Liver (tissue), 9 donors: Measurements from ENCODE around the gene MYH14. TPM values are rescaled to one million over a fixed set of nuclear protein-coding genes. Genes with fewer than 3 reads are reported as not detected.

Source experiments
- DNase-seq: peaks from one replicate; pipeline ENCODE4 v3.0.0-alpha.2; 2017; ENCODE audit warnings: low spot score
- H3K27ac ChIP-seq, 2 donors: one replicate each; pipeline ENCODE4 v1.7.0; 2013; ENCODE audit warnings: inconsistent platforms in 2 of 2, low read length in 2 of 2, control low read depth in 1 of 2, low read depth in 1 of 2, mild to moderate bottlenecking in 1 of 2
- H3K27me3 ChIP-seq, 4 donors: one replicate each; pipeline versions ENCODE4 v1.6.1 to v1.7.0; 2013; ENCODE audit warnings: low read length in 3 of 4, inconsistent platforms in 1 of 4, mild to moderate bottlenecking in 1 of 4, moderate library complexity in 1 of 4; ENCODE audit not compliant: control insufficient read depth in 4 of 4, insufficient read depth in 4 of 4
- H3K36me3 ChIP-seq, 4 donors: one replicate each; pipeline versions ENCODE4 v1.6.1 to v1.7.0; 2013; ENCODE audit warnings: low read length in 3 of 4, mild to moderate bottlenecking in 3 of 4, low read depth in 1 of 4, moderate library complexity in 1 of 4; ENCODE audit not compliant: control insufficient read depth in 4 of 4, insufficient read depth in 3 of 4
- H3K4me1 ChIP-seq, 4 donors: one replicate each; pipeline versions ENCODE4 v1.6.1 to v1.7.0; 2013; ENCODE audit warnings: low read length in 3 of 4, mild to moderate bottlenecking in 3 of 4, moderate library complexity in 1 of 4; ENCODE audit not compliant: control insufficient read depth in 4 of 4, insufficient read depth in 4 of 4
- H3K4me3 ChIP-seq, 3 donors: one replicate each; pipeline versions ENCODE4 v1.6.1 to v1.7.0; 2013; ENCODE audit warnings: low read length in 3 of 3, control low read depth in 1 of 3, low read depth in 1 of 3, mild to moderate bottlenecking in 1 of 3
- H3K9ac ChIP-seq, 2 donors: one replicate each; pipeline ENCODE4 v1.7.0; 2013; ENCODE audit warnings: low read length in 2 of 2, mild to moderate bottlenecking in 2 of 2, moderate library complexity in 2 of 2, control low read depth in 1 of 2, low read depth in 1 of 2
- H3K9me3 ChIP-seq, 4 donors: one replicate each; pipeline versions ENCODE4 v1.6.1 to v1.7.0; 2013; ENCODE audit warnings: low read length in 3 of 4; ENCODE audit not compliant: control insufficient read depth in 4 of 4
- EGR1 ChIP-seq, 2 donors: IDR thresholded peaks; 2 replicates each; pipeline ENCODE4 v1.6.1; 2016 to 2018; ENCODE audit warnings: antibody characterized with exemption in 2 of 2, low read depth in 2 of 2
- FOXA1 ChIP-seq: IDR thresholded peaks from 2 replicates; pipeline ENCODE4 v1.6.1; 2016; ENCODE audit warnings: antibody characterized with exemption
- FOXA2 ChIP-seq: IDR thresholded peaks from 2 replicates; pipeline ENCODE4 v1.6.1; 2016; ENCODE audit warnings: antibody characterized with exemption
- GABPA ChIP-seq, 2 donors: IDR thresholded peaks in 1 of 2; conservative IDR thresholded peaks in 1 of 2; 2 replicates each; pipeline ENCODE4 v1.6.1; 2016; ENCODE audit warnings: antibody characterized with exemption in 2 of 2, mild to moderate bottlenecking in 1 of 2, moderate library complexity in 1 of 2
- HNF4A ChIP-seq, 2 donors: conservative IDR thresholded peaks; 2 replicates each; pipeline ENCODE4 v1.6.1; 2016; ENCODE audit warnings: antibody characterized with exemption in 2 of 2, mild to moderate bottlenecking in 2 of 2
- HNF4G ChIP-seq: IDR thresholded peaks from 2 replicates; pipeline ENCODE4 v1.6.1; 2016; ENCODE audit warnings: antibody characterized with exemption
- JUND ChIP-seq, 2 donors: IDR thresholded peaks; 2 replicates each; pipeline ENCODE4 v1.6.1; 2016; ENCODE audit warnings: antibody characterized with exemption in 2 of 2
- NR2F2 ChIP-seq: IDR thresholded peaks from 2 replicates; pipeline ENCODE4 v1.6.1; 2016; ENCODE audit warnings: antibody characterized with exemption
- RAD21 ChIP-seq, 2 donors: IDR thresholded peaks; 2 replicates each; pipeline ENCODE4 v1.6.1; 2016; ENCODE audit warnings: antibody characterized with exemption in 2 of 2, mild to moderate bottlenecking in 2 of 2
- RXRA ChIP-seq, 2 donors: IDR thresholded peaks; 2 replicates each; pipeline ENCODE4 v1.6.1; 2017 to 2018; ENCODE audit warnings: antibody characterized with exemption in 2 of 2, mild to moderate bottlenecking in 1 of 2
- SP1 ChIP-seq: IDR thresholded peaks from 2 replicates; pipeline ENCODE4 v1.6.1; 2018; ENCODE audit warnings: antibody characterized with exemption, mild to moderate bottlenecking
- TAF1 ChIP-seq: conservative IDR thresholded peaks from 2 replicates; pipeline ENCODE4 v1.6.1; 2016; ENCODE audit warnings: antibody characterized with exemption, mild to moderate bottlenecking
- YY1 ChIP-seq: IDR thresholded peaks from 2 replicates; pipeline ENCODE4 v1.6.1; 2016; ENCODE audit warnings: antibody characterized with exemption, mild to moderate bottlenecking
- whole genome bisulfite sequencing: extraction: QIAGEN DNeasy Blood & Tissue Kit; methylation state at CpG from one replicate; pipeline ENCODE4 v1.1.7; 2013; 5-methylcytosine and 5-hydroxymethylcytosine counted together
- polyA plus RNA-seq, 2 donors: library from polyadenylated mRNA; stranded (reverse) in 1 of 2; unstranded in 1 of 2; fragments of 200-250 nt in 1 of 2; fragments of >200 nt in 1 of 2; fragmentation: Nextera tagmentation in 1 of 2; extraction: Ambion mirVana in 1 of 2; gene quantifications; one replicate each; pipeline versions ENCODE4 v1.2.1 to v1.2.3, GENCODE V29; 2013 to 2015
- total RNA-seq, 2 donors: library from RNA; depleted of rRNA; stranded (reverse); fragments of >200 nt; gene quantifications; one replicate each; pipeline ENCODE4 v1.2.3, GENCODE V29; 2014
- TF ChIP-seq, protein P1 (sequence below): IDR thresholded peaks from 2 replicates; pipeline ENCODE4 v1.6.1; 2016; ENCODE audit warnings: antibody characterized with exemption
- TF ChIP-seq, protein P2 (sequence below): fragments of 150-350 bp; IDR thresholded peaks from 2 replicates; pipeline ENCODE4 v1.5.1; 2017; ENCODE audit warnings: improper control_type of control experiment, low read depth, low read length; ENCODE audit not compliant: missing input control
- TF ChIP-seq, protein P3 (sequence below): IDR thresholded peaks from 2 replicates; pipeline ENCODE4 v1.6.1; 2016; ENCODE audit warnings: antibody characterized with exemption
- TF ChIP-seq, protein P4 (sequence below): IDR thresholded peaks from 2 replicates; pipeline ENCODE4 v1.6.1; 2016; ENCODE audit warnings: antibody characterized with exemption, mild to moderate bottlenecking
- TF ChIP-seq, protein P5 (sequence below): IDR thresholded peaks from 2 replicates; pipeline ENCODE4 v1.6.1; 2016; ENCODE audit warnings: antibody characterized with exemption
- donor health status: healthy.
- donor health status: healthy.
- donor health status: healthy.
- donor health status: healthy.
- donor health status: healthy.

Gene MYH14
- total and polyA plus RNA-seq, 4 donors = 12.4 to 37.5 (median 25.5) TPM

DNA sequence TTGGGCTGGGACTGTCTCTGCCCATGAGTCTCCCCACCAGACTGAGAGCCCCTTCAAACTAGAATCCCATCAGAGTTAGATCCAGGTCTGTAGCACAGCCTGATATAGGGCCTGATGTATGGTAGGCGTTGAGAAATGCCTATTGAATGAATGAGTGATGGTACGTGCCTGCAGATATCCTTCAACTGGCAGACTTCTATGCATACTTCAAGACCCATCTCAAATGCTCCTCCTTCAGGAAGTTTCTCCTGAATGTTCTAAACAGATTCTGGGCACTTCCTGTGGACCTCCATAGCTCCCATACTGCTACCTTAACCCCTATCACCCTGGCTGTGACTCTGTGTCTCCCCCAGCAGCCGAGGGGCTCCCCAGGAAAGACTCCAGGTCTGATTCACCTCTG lies 77.6 kb downstream of the MYH14 start:
- TF ChIP-seq SP1 (no peak), EGR1 (IDR thresholded peaks at IDR 0.05; ENCODE audit: low read depth in 2 of 2) (no peak), NR2F2 (no peak), FOXA1 (no peak), HNF4G (no peak), TAF1 (no peak), HNF4A (conservative IDR thresholded peaks at IDR 0.05) (no peak), JUND (IDR thresholded peaks at IDR 0.05) (no peak), RXRA (IDR thresholded peaks at IDR 0.05) (no peak), GABPA (IDR thresholded peaks at IDR 0.05 in 1 of 2, conservative IDR thresholded peaks at IDR 0.05 in 1 of 2) (no peak)
- TF ChIP-seq, protein P1, sequence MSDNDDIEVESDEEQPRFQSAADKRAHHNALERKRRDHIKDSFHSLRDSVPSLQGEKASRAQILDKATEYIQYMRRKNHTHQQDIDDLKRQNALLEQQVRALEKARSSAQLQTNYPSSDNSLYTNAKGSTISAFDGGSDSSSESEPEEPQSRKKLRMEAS = no peak
- TF ChIP-seq, protein P2, sequence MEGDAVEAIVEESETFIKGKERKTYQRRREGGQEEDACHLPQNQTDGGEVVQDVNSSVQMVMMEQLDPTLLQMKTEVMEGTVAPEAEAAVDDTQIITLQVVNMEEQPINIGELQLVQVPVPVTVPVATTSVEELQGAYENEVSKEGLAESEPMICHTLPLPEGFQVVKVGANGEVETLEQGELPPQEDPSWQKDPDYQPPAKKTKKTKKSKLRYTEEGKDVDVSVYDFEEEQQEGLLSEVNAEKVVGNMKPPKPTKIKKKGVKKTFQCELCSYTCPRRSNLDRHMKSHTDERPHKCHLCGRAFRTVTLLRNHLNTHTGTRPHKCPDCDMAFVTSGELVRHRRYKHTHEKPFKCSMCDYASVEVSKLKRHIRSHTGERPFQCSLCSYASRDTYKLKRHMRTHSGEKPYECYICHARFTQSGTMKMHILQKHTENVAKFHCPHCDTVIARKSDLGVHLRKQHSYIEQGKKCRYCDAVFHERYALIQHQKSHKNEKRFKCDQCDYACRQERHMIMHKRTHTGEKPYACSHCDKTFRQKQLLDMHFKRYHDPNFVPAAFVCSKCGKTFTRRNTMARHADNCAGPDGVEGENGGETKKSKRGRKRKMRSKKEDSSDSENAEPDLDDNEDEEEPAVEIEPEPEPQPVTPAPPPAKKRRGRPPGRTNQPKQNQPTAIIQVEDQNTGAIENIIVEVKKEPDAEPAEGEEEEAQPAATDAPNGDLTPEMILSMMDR = no peak
- TF ChIP-seq, protein P3, sequence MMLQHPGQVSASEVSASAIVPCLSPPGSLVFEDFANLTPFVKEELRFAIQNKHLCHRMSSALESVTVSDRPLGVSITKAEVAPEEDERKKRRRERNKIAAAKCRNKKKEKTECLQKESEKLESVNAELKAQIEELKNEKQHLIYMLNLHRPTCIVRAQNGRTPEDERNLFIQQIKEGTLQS = no peak
- TF ChIP-seq, protein P4, sequence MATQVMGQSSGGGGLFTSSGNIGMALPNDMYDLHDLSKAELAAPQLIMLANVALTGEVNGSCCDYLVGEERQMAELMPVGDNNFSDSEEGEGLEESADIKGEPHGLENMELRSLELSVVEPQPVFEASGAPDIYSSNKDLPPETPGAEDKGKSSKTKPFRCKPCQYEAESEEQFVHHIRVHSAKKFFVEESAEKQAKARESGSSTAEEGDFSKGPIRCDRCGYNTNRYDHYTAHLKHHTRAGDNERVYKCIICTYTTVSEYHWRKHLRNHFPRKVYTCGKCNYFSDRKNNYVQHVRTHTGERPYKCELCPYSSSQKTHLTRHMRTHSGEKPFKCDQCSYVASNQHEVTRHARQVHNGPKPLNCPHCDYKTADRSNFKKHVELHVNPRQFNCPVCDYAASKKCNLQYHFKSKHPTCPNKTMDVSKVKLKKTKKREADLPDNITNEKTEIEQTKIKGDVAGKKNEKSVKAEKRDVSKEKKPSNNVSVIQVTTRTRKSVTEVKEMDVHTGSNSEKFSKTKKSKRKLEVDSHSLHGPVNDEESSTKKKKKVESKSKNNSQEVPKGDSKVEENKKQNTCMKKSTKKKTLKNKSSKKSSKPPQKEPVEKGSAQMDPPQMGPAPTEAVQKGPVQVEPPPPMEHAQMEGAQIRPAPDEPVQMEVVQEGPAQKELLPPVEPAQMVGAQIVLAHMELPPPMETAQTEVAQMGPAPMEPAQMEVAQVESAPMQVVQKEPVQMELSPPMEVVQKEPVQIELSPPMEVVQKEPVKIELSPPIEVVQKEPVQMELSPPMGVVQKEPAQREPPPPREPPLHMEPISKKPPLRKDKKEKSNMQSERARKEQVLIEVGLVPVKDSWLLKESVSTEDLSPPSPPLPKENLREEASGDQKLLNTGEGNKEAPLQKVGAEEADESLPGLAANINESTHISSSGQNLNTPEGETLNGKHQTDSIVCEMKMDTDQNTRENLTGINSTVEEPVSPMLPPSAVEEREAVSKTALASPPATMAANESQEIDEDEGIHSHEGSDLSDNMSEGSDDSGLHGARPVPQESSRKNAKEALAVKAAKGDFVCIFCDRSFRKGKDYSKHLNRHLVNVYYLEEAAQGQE = no peak
- no peaks in the 10 kb centered on the region for H3K9me3 ChIP-seq
- H3K36me3 ChIP-seq = peaks cover 13 to 48% (median 22%) of the 10 kb centered on the region in 4 donors
- no peak for DNase-seq
- H3K27me3 ChIP-seq = no peaks in the 10 kb centered on the region
- no peaks in the 10 kb centered on the region for H3K4me1 ChIP-seq
- H3K27ac ChIP-seq = no peak overlapping the region
- no peak overlapping the region for H3K9ac ChIP-seq
- no peak overlapping the region for H3K4me3 ChIP-seq
- WGBS = 77% methylated on average over 3 of the region's 3 CpGs

DNA sequence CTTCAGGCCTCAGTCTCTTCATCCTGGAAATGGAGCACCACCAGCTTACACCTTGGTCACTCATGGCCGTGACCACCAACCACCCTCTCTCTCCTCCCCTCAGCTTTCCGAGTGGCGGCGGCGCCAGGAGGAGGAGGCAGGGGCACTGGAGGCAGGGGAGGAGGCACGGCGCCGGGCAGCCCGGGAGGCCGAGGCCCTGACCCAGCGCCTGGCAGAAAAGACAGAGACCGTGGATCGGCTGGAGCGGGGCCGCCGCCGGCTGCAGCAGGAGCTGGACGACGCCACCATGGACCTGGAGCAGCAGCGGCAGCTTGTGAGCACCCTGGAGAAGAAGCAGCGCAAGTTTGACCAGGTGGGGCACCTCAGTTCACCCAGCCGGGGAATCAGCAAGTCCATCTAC lies 78.1 kb downstream of the MYH14 start:
- Histone ChIP-seq H3K27ac (no peak overlapping the region), H3K4me1 (no peaks in the 10 kb centered on the region), H3K36me3 (peaks cover 13 to 47% (median 20%) of the 10 kb centered on the region in 4 donors), H3K27me3 (no peaks in the 10 kb centered on the region), H3K4me3 (no peak overlapping the region), H3K9me3 (no peaks in the 10 kb centered on the region), H3K9ac (no peak overlapping the region)
- WGBS = 94% methylated on average over 22 of the region's 22 CpGs
- TF ChIP-seq HNF4G = no peak
- TF ChIP-seq NR2F2 = no peak
- no peak for TF ChIP-seq TAF1
- TF ChIP-seq HNF4A (conservative IDR thresholded peaks at IDR 0.05) = no peak
- TF ChIP-seq RAD21 (IDR thresholded peaks at IDR 0.05) = no peak
- TF ChIP-seq FOXA2 = no peak
- TF ChIP-seq FOXA1 = no peak
- no peak for TF ChIP-seq YY1
- no peak for TF ChIP-seq JUND (IDR thresholded peaks at IDR 0.05)
- TF ChIP-seq, protein P5, sequence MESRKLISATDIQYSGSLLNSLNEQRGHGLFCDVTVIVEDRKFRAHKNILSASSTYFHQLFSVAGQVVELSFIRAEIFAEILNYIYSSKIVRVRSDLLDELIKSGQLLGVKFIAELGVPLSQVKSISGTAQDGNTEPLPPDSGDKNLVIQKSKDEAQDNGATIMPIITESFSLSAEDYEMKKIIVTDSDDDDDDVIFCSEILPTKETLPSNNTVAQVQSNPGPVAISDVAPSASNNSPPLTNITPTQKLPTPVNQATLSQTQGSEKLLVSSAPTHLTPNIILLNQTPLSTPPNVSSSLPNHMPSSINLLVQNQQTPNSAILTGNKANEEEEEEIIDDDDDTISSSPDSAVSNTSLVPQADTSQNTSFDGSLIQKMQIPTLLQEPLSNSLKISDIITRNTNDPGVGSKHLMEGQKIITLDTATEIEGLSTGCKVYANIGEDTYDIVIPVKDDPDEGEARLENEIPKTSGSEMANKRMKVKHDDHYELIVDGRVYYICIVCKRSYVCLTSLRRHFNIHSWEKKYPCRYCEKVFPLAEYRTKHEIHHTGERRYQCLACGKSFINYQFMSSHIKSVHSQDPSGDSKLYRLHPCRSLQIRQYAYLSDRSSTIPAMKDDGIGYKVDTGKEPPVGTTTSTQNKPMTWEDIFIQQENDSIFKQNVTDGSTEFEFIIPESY = no peak
- TF ChIP-seq SP1 = no peak
- no peak for DNase-seq
